GM19035 (cell line): Measurements from ENCODE around the gene NDOR1.
"Not testable (repeated sequence)": the region's sequence is repeated elsewhere in the genome, so short reads cannot be mapped to it uniquely, and the experiment has no call there.

ENCODE experiments used
- ATAC-seq: cut with Tn5 transposase; IDR thresholded peaks from one replicate; pipeline ENCODE4 v1.9.1; 2021; ENCODE audit not compliant: unreplicated experiment

Gene NDOR1

DNA sequence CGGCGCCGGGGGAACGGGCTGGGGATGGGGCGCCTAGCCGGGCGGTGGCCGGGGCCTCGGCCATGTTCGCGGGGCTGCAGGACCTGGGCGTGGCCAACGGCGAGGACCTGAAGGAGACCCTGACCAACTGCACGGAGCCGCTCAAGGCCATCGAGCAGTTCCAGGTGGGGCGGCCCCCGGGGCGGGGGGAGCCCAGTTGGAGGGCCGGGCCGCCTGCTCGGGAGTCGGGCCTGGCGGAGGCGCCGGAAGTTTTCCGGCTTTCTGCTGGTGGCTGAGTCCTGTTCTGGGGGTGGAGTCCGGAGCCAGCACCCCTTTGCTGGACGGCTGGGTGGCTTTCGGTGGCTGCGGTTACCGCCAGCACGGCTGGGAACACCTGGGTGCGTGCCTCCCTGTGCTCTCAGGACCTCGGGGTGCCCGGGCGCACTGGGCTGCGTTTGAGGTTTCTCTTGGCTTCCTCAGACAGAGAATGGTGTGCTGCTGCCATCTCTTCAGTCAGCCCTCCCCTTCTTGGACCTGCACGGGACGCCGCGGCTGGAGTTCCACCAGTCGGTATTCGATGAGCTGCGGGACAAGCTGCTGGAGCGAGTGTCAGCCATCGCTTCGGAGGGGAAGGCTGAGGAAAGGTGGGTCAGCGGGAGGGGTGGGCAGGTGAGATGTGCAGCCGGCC is 50.1 kb downstream of the NDOR1 start:
- no peak for ATAC-seq

DNA sequence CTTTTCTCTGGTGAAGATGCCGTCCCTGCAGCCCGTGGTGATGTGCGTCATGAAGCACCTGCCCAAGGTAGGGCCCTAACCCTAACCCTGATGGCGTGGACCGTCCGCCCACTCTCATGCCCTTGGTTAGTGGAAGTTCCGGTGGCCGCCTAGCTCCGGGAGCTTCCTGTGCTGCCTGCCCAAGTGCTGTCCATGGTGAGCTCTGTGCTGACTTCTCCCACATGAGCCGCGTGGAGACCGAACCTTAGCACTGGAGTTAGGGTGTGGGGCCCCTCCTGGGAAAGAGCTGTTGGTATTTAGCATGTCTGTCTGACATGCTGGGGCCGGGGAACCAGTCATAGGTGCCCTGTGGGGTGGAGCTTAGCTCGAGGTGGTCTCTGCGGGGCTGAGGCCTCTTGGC is 50.9 kb downstream of the NDOR1 start:
- no peak for ATAC-seq

DNA sequence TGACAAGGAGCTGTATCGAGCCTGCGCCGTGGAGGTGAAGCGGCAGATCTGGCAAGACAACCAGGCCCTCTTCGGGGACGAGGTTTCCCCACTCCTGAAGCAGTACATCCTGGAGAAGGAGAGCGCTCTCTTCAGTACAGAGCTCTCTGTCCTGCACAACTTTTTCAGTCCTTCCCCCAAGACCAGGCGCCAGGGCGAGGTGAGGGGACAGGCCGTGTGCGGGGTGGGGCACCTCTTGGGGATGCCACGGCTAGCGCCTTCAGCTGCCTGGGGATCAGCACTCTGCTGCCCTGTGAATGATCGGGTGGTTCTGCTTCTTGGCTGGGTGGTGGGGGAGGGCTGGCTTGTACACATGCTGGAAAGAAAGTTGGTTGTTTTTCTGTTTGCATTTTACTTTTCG is 51.4 kb downstream of the NDOR1 start:
- ATAC-seq = no peak

DNA sequence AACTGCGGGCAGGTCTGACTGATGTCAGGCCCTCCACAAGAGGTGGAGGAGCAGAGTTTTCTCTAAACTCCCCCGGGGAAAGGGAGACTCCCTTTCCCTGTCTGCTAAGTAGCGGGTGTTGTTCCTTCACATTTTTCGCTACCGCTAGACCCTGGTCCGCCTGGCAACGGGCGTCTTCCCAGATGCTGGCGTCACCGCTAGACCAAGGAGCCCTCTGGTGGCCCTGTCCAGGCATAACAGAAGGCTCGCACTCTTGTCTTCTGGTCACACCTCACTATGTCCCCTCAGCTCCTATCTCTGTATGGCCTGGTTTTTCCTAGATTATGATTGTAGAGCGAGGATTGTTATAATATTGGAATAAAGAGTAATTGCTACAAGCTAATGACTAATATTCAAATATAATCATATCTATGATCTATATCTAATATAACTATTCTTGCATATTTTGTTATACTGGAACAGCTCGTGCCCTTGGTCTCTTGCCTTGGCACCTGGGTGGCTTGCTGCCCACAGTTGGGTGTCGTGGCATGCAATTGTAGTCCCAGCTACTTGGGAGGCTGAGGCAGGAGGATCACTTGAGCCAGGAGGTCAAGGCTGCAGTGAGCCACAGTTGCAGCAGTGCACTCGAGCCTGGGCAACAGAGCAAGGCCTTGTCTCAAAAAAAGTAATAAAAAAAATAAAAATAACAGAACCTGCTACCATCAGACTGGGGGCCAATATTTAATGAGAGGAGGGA is 56.8 kb downstream of the NDOR1 start:
- ATAC-seq = not testable (repeated sequence)

DNA sequence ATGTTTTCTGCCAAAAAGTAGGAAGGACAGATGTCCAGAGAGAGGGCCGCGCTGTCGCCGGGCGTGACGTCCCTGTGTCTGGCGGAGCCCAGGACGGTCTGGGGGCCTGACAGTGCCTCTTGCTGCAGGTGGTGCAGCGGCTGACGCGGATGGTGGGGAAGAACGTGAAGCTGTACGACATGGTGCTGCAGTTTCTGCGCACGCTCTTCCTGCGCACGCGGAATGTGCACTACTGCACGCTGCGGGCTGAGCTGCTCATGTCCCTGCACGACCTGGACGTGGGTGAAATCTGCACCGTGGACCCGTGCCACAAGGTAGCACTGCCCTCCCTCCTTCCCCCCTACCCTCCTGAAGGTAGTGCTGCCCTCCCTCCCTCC is 57.4 kb downstream of the NDOR1 start:
- ATAC-seq = no peak

DNA sequence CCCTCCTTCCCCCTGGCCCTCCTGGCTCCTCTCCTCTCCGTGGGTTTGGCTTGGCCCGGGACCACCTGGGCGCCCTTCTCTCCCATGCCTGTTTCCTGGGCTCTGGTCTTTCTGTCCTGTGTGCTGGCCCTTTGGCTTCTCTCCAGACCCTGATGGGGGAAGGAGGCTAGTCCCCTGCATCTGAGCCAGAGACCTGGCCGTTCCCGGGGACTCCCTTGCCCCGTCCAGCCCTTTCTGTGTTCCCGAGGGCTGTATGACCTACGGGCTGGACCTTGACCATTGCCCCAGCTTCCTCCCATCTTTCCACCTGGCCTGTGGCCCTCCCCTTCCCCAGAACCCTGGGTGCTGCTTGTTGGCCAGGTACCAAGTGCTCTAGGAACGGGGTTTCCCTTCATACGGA is 58.0 kb downstream of the NDOR1 start:
- ATAC-seq = no peak

DNA sequence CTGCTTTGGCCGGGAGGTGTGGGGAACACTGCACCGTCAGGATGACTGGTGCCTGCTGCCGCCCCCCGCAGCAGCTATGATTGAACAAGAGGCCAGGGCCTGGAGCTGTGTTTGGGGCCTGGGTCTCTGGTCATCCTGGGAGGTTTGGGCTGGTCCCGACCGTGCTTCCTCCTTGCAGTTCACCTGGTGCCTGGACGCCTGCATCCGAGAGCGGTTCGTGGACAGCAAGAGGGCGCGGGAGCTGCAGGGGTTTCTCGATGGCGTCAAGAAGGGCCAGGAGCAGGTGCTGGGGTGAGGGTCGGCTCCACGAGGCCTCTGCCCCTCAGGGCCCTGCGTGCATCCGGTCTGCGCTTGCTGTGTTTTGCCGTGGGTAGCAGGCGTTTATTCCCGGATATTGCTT is 58.6 kb downstream of the NDOR1 start:
- no peak for ATAC-seq

DNA sequence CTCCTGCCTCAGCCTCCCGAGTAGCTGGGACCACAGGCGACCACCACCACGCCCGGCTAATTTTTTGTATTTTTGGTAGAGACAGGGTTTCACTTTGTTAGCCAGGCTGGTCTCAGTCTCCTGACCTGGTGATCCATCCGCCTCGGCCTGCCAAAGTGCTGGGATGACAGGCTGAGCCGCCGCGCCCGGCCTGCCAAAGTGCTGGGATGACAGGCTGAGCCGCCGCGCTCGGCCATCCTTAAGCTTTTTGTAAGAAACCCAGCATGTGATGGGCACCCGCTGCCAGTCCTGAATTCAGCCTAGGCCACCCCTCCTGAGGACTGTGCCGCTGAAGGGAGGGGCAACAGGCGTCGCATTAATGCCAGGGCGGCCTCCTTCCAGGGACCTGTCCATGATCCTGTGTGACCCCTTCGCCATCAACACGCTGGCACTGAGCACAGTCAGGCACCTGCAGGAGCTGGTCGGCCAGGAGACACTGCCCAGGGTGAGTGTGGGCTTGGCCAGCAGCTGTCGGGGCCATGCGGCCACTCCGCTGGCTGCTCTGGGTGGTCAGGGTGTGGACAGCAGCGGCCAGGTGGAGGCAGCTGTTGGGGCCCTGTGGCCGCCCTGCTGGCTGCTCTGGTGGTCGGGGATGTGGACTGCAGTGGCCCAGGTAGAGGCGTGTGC is 60.1 kb downstream of the NDOR1 start:
- no peak for ATAC-seq

DNA sequence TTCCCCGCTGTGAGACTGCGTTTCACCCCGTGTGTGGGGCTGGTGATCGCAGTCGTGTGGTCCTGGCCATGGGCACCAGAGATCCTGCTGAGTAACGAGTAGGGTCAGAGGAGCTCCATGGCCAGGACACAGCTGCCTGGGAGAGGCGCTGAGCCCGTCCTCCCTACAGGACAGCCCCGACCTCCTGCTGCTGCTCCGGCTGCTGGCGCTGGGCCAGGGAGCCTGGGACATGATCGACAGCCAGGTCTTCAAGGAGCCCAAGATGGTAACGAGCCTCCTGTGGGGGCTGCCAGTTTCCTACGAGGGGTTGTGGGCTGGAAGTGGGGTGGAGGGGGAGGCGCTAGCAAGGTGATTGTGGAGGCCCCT is 60.6 kb downstream of the NDOR1 start:
- ATAC-seq = no peak
